Endothelial cell of umbilical vein (primary cell): ENCODE results near the gene TGDS. TPM values are rescaled to one million over a fixed set of nuclear protein-coding genes. Genes with fewer than 3 reads are reported as not detected.

Experiments used
- BruUV-seq: library from RNA; stranded (reverse); fragments of 400-500 nt; replicated peaks from 2 replicates; lab custom pipeline; 2021; lab: Mats Ljungman, UMichigan
- CTCF ChIA-PET: fragments of 300-600, 350-600 bp; sonication (Branson Sonifier 250); formaldehyde crosslinking; loops from one replicate; lab custom pipeline; 2021; ENCODE audit warnings: antibody characterized with exemption, inconsistent platforms; lab: Charles Lee
- POLR2A ChIA-PET: fragments of 300-600, 350-600 bp; sonication (Branson Sonifier 250); formaldehyde crosslinking; loops from one replicate; lab custom pipeline; 2021; ENCODE audit warnings: antibody characterized with exemption, inconsistent platforms; lab: Charles Lee
- DNase-seq: peaks from one replicate; pipeline ENCODE4 v3.0.0-alpha.2; 2011; ENCODE audit warnings: low read depth, low spot score
- FAIRE-seq: peaks from 2 replicates; lab custom pipeline; 2011; peaks lifted over from hg19 to GRCh38; lab: Jason Lieb, UNC
- H2AFZ ChIP-seq: 2 replicates; pipeline ENCODE4 v1.6.0; 2012; ENCODE audit warnings: low read depth, low read length, control low read depth, inconsistent platforms
- H3K27ac ChIP-seq: 2 replicates; pipeline ENCODE4 v1.5.1; 2011; ENCODE audit warnings: low read depth, mild to moderate bottlenecking, control low read depth, low read length, moderate library complexity; ENCODE audit not compliant: insufficient read depth
- H3K27me3 ChIP-seq, 2 experiments: 2 replicates each; pipeline versions ENCODE4 v1.6.0 to v1.6.1; 2011; ENCODE audit warnings: low read length in 2 of 2, mixed read lengths in 1 of 2; ENCODE audit not compliant: control insufficient read depth in 2 of 2, insufficient read depth in 2 of 2
- H3K36me3 ChIP-seq, 2 experiments: 2 replicates in 1 of 2; 3 replicates in 1 of 2; pipeline ENCODE4 v1.5.1; 2011; ENCODE audit warnings: low read length in 2 of 2, mild to moderate bottlenecking in 1 of 2, moderate library complexity in 1 of 2; ENCODE audit not compliant: control insufficient read depth in 2 of 2, insufficient read depth in 2 of 2; ENCODE audit errors: extremely low read depth in 1 of 2
- H3K4me1 ChIP-seq: 3 replicates; pipeline ENCODE4 v1.5.1; 2011; ENCODE audit warnings: mild to moderate bottlenecking, low read length; ENCODE audit not compliant: control insufficient read depth, insufficient read depth; ENCODE audit errors: extremely low read depth
- H3K4me2 ChIP-seq: 2 replicates; pipeline ENCODE4 v1.6.1; 2011; ENCODE audit warnings: low read length, control low read depth, mixed read lengths; ENCODE audit not compliant: insufficient read depth
- H3K4me3 ChIP-seq, 3 experiments: fragments of 200-600 bp in 1 of 3; sonication (generic), shearing (Covaris generic) in 1 of 3; replicated peaks in 1 of 3; 2 replicates each; pipeline ENCODE4 v1.5.1; 2011 to 2016; ENCODE audit warnings: control low read depth in 3 of 3, low read length in 3 of 3, mild to moderate bottlenecking in 2 of 3, inconsistent platforms in 1 of 3, low read depth in 1 of 3, moderate library complexity in 1 of 3; ENCODE audit not compliant: insufficient read depth in 1 of 3
- H3K79me2 ChIP-seq: 2 replicates; pipeline ENCODE4 v1.6.0; 2012; ENCODE audit warnings: low read length, inconsistent platforms; ENCODE audit not compliant: control insufficient read depth, insufficient read depth
- H3K9ac ChIP-seq: replicated peaks from 2 replicates; pipeline ENCODE3; 2011; ENCODE audit warnings: low read length, control low read depth; ENCODE audit not compliant: insufficient read depth; ENCODE audit errors: extremely low read depth
- H3K9me1 ChIP-seq: replicated peaks from 3 replicates; pipeline ENCODE4 v1.6.0; 2011; ENCODE audit warnings: mild to moderate bottlenecking, low read length; ENCODE audit not compliant: control insufficient read depth, insufficient read depth; ENCODE audit errors: extremely low read depth
- H3K9me3 ChIP-seq: replicated peaks from 2 replicates; pipeline ENCODE4 v1.5.1; 2012; ENCODE audit warnings: low read length, inconsistent platforms; ENCODE audit not compliant: control insufficient read depth, insufficient read depth
- H4K20me1 ChIP-seq: replicated peaks from 2 replicates; pipeline ENCODE3; 2011; ENCODE audit warnings: mild to moderate bottlenecking, low read length; ENCODE audit not compliant: control insufficient read depth, insufficient read depth; ENCODE audit errors: extremely low read depth
- EZH2 ChIP-seq: IDR thresholded peaks from 2 replicates; pipeline ENCODE4 v1.6.1; 2012; ENCODE audit warnings: borderline replicate concordance, low read depth, mild to moderate bottlenecking, moderate library complexity, low read length, inconsistent platforms; ENCODE audit not compliant: severe bottlenecking
- FOS ChIP-seq: IDR thresholded peaks from 2 replicates; pipeline ENCODE4 v1.6.1; 2011; ENCODE audit warnings: mild to moderate bottlenecking, low read length, moderate library complexity, borderline replicate concordance; ENCODE audit not compliant: insufficient read depth
- GATA2 ChIP-seq: IDR thresholded peaks from 2 replicates; pipeline ENCODE4 v1.7.0; 2011; ENCODE audit warnings: low read depth, mild to moderate bottlenecking, moderate library complexity, mixed read lengths, low read length; ENCODE audit not compliant: insufficient read length, insufficient read depth
- JUN ChIP-seq: IDR thresholded peaks from 2 replicates; pipeline ENCODE4 v1.6.1; 2011; ENCODE audit warnings: borderline replicate concordance, low read depth; ENCODE audit not compliant: insufficient read length, insufficient read depth
- MAX ChIP-seq: IDR thresholded peaks from 2 replicates; pipeline ENCODE4 v1.6.1; 2011; ENCODE audit not compliant: insufficient read depth, insufficient read length
- POLR2A ChIP-seq: IDR thresholded peaks from 2 replicates; pipeline ENCODE4 v1.6.1; 2012; ENCODE audit warnings: low read depth, mild to moderate bottlenecking, control low read depth, low read length
- POLR2AphosphoS5 ChIP-seq: IDR thresholded peaks from 2 replicates; pipeline ENCODE4 v1.6.1; 2012; ENCODE audit warnings: low read depth, mild to moderate bottlenecking, control low read depth, low read length, moderate library complexity; ENCODE audit not compliant: insufficient read depth
- dilution Hi-C: fragments of 300-500 bp; cut with MboI; formaldehyde crosslinking; loops from one replicate; pipeline ENCODE4 v1.15.0; 2019; ENCODE audit warnings: low sequenced_read_pairs; ENCODE audit not compliant: extremely low pct_ligation_motif_present
- intact Hi-C: fragments of 100-400 bp; cut with micrococcal nuclease; formaldehyde crosslinking; loops from one replicate; pipeline ENCODE4 v1.10.0; 2022
- polyA plus RNA-seq, 4 experiments: library from polyadenylated mRNA; depleted of rRNA in 3 of 4; stranded (reverse) in 3 of 4; unstranded in 1 of 4; fragments of >200 nt; gene quantifications; 2 replicates each; pipeline versions ENCODE4 v1.2.1 to v1.2.3, GENCODE V29; 2011 to 2012; ENCODE audit warnings: missing spikeins in 1 of 4
- total RNA-seq: library from RNA; stranded (reverse); gene quantifications from 2 replicates; pipeline ENCODE4 v1.2.3, GENCODE V29; 2021
- TF ChIP-seq, protein P1 (sequence below), 2 donors: IDR thresholded peaks; 1 replicate in 1 of 2; 2 replicates in 1 of 2; pipeline ENCODE4 v1.5.1; 2011; ENCODE audit warnings: low read length in 2 of 2, mild to moderate bottlenecking in 2 of 2, moderate library complexity in 2 of 2, control low read depth in 1 of 2, inconsistent platforms in 1 of 2, low read depth in 1 of 2; ENCODE audit not compliant: insufficient read depth in 1 of 2; ENCODE audit errors: extremely low read depth in 1 of 2

TGDS gene
- total and polyA plus RNA-seq, 2 donors (not counting 3 experiments of a cell fraction or from before 2014, with no cell fraction given): 7.3 to 9.3 TPM

- TF ChIP-seq, protein P1, sequence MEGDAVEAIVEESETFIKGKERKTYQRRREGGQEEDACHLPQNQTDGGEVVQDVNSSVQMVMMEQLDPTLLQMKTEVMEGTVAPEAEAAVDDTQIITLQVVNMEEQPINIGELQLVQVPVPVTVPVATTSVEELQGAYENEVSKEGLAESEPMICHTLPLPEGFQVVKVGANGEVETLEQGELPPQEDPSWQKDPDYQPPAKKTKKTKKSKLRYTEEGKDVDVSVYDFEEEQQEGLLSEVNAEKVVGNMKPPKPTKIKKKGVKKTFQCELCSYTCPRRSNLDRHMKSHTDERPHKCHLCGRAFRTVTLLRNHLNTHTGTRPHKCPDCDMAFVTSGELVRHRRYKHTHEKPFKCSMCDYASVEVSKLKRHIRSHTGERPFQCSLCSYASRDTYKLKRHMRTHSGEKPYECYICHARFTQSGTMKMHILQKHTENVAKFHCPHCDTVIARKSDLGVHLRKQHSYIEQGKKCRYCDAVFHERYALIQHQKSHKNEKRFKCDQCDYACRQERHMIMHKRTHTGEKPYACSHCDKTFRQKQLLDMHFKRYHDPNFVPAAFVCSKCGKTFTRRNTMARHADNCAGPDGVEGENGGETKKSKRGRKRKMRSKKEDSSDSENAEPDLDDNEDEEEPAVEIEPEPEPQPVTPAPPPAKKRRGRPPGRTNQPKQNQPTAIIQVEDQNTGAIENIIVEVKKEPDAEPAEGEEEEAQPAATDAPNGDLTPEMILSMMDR (IDR thresholded peaks at IDR 0.05; ENCODE audit: extremely low read depth in 1 of 2, insufficient read depth in 1 of 2, low read depth in 1 of 2, low read length in 2 of 2): no peak
- TF ChIP-seq MAX (no peak), FOS (no peak), POLR2A (no peak), EZH2 (no peak), GATA2 (no peak), POLR2AphosphoS5 (no peak), JUN (no peak)
- BruUV-seq: no TSS peak
- no peaks in the 10 kb centered on the region for H3K9me1 ChIP-seq
- FAIRE-seq (no peak), DNase-seq (no peak)
- CTCF ChIA-PET: no interaction called here
- H4K20me1 ChIP-seq: no peaks in the 10 kb centered on the region
- no peaks in the 10 kb centered on the region for H3K79me2 ChIP-seq
- intact Hi-C loops: no loop called here
- H2AFZ ChIP-seq: no peak overlapping the region
- no peak overlapping the region for H3K9ac ChIP-seq
- H3K9me3 ChIP-seq: no peaks in the 10 kb centered on the region
- H3K27me3 ChIP-seq: no peaks in the 10 kb centered on the region
- no peak overlapping the region for H3K4me3 ChIP-seq
- H3K4me2 ChIP-seq: no peak overlapping the region
- dilution Hi-C loops: no loop called here
- H3K4me1 ChIP-seq: no peaks in the 10 kb centered on the region
- no peak overlapping the region for H3K27ac ChIP-seq
- POLR2A ChIA-PET: no interaction called here
- H3K36me3 ChIP-seq: peaks cover 3 to 9% of the 10 kb centered on the region in 2 experiments
Measured at GRCh38 chr13:94623316-94623715, 27.4 kb upstream of the TGDS start.
